ENCODE measurements around the gene PLEK. TPM values are rescaled to one million over a fixed set of nuclear protein-coding genes. Genes with fewer than 3 reads are reported as not detected.

The PLEK gene
- polyA plus RNA-seq, 3 donors, result 351 to 708 (median 403) TPM

- Mint-ChIP-seq H3K36me3 (no peaks in the 10 kb centered on the region), H3K27me3 (ENCODE audit: low read depth in 3 of 3) (peaks cover 0 to 5% (median 3%) of the 10 kb centered on the region in 3 donors), H3K27ac (no peak overlapping the region), H3K9me3 (peaks cover 0 to 2% (median 0%) of the 10 kb centered on the region in 7 donors), H3K4me1 (no peaks in the 10 kb centered on the region), H3K4me3 (no peak overlapping the region)
- no CpG with 5 or more reads among the region's 3 CpGs for WGBS (ENCODE audit: insufficient coverage)
- Histone ChIP-seq H3K9ac (ENCODE audit: insufficient read depth, low read length, poor library complexity, severe bottlenecking) (no peak overlapping the region), H3K79me2 (ENCODE audit: insufficient read depth, low read length) (no peaks in the 10 kb centered on the region), H3K36me3 (replicated peaks in 1 of 2; ENCODE audit: control insufficient read depth in 1 of 2, insufficient read depth in 2 of 2, low read length in 2 of 2) (no peaks in the 10 kb centered on the region), H3K9me3 (replicated peaks in 1 of 2; ENCODE audit: control insufficient read depth in 1 of 2, insufficient read depth in 1 of 2, low read length in 2 of 2) (no peaks in the 10 kb centered on the region), H3K4me2 (replicated peaks; ENCODE audit: extremely low read depth, low read length, poor library complexity, severe bottlenecking) (no peak overlapping the region), H3K4me1 (ENCODE audit: control insufficient read depth in 1 of 2, insufficient read depth in 2 of 2, low read length in 2 of 2) (no peaks in the 10 kb centered on the region), H3K27me3 (ENCODE audit: control insufficient read depth in 2 of 2, insufficient read depth in 2 of 2, low read length in 2 of 2) (no peaks in the 10 kb centered on the region), H3K27ac (ENCODE audit: low read depth in 1 of 2, low read length in 2 of 2) (no peak overlapping the region), H3K4me3 (replicated peaks in 1 of 3; ENCODE audit: low read depth in 2 of 3, low read length in 3 of 3) (no peak overlapping the region), H2AFZ (ENCODE audit: insufficient read depth, low read depth, low read length, poor library complexity, severe bottlenecking) (no peak overlapping the region), H4K20me1 (ENCODE audit: insufficient read depth, low read length) (no peaks in the 10 kb centered on the region)
- TF ChIP-seq CTCF (IDR thresholded peaks at IDR 0.05), result no peak
- intact Hi-C loops (cut with micrococcal nuclease), result no loop called here
- no peak for DNase-seq
These were observed 31.2 kb upstream of the PLEK start for GRCh38 chr2:68333931-68334330.

GRCh38 chr2:68336192-68336591 lies 28.9 kb upstream of the PLEK start:
- Mint-ChIP-seq H3K27me3 (ENCODE audit: low read depth in 3 of 3) (peaks cover 0 to 5% (median 3%) of the 10 kb centered on the region in 3 donors), H3K4me3 (no peak overlapping the region), H3K36me3 (no peaks in the 10 kb centered on the region), H3K27ac (no peak overlapping the region), H3K4me1 (peaks cover under 1% of the 10 kb centered on the region), H3K9me3 (peaks cover 0 to 2% (median 0%) of the 10 kb centered on the region in 7 donors)
- H2AFZ ChIP-seq (ENCODE audit: insufficient read depth, low read depth, low read length, poor library complexity, severe bottlenecking), result no peak overlapping the region
- H4K20me1 ChIP-seq (ENCODE audit: insufficient read depth, low read length), result no peaks in the 10 kb centered on the region
- H3K79me2 ChIP-seq (ENCODE audit: insufficient read depth, low read length), result no peaks in the 10 kb centered on the region
- no peak overlapping the region for H3K4me3 ChIP-seq (replicated peaks in 1 of 3; ENCODE audit: low read depth in 2 of 3, low read length in 3 of 3)
- no peak overlapping the region for H3K9ac ChIP-seq (ENCODE audit: insufficient read depth, low read length, poor library complexity, severe bottlenecking)
- no peak for TF ChIP-seq CTCF (IDR thresholded peaks at IDR 0.05)
- no peaks in the 10 kb centered on the region for H3K27me3 ChIP-seq (ENCODE audit: control insufficient read depth in 2 of 2, insufficient read depth in 2 of 2, low read length in 2 of 2)
- H3K9me3 ChIP-seq (replicated peaks in 1 of 2; ENCODE audit: control insufficient read depth in 1 of 2, insufficient read depth in 1 of 2, low read length in 2 of 2), result no peaks in the 10 kb centered on the region
- H3K4me2 ChIP-seq (replicated peaks; ENCODE audit: extremely low read depth, low read length, poor library complexity, severe bottlenecking), result no peak overlapping the region
- H3K27ac ChIP-seq (ENCODE audit: low read depth in 1 of 2, low read length in 2 of 2), result no peak overlapping the region
- peaks cover 1 to 2% of the 10 kb centered on the region in 2 donors for H3K4me1 ChIP-seq (ENCODE audit: control insufficient read depth in 1 of 2, insufficient read depth in 2 of 2, low read length in 2 of 2)
- no peak for DNase-seq
- no peaks in the 10 kb centered on the region for H3K36me3 ChIP-seq (replicated peaks in 1 of 2; ENCODE audit: control insufficient read depth in 1 of 2, insufficient read depth in 2 of 2, low read length in 2 of 2)
- intact Hi-C loops (cut with micrococcal nuclease), result no loop called here
- no CpG with 5 or more reads among the region's 1 CpG for WGBS (ENCODE audit: insufficient coverage)

Measured in CD14-positive monocyte (primary cell).